ENCODE measurements around the gene PLAAT5.

- TF ChIP-seq POLR2A (IDR thresholded peaks at IDR 0.05; ENCODE audit: low read depth, low read length): no peak
- no peak for TF ChIP-seq TAF1 (IDR thresholded peaks at IDR 0.05; ENCODE audit: low read depth, low read length)
Observed at GRCh38 chr11:63532117-63532516, 41.1 kb upstream of the PLAAT5 start.
